Measurements from ENCODE around the gene C1GALT1.

GRCh38 chr7:7134046-7134445, 48.3 kb upstream of the C1GALT1 start:
- TF ChIP-seq EZH2 (IDR thresholded peaks at IDR 0.05; ENCODE audit: borderline replicate concordance, low read depth, low read length, poor library complexity, severe bottlenecking), result no peak
- TF ChIP-seq CTCF (conservative IDR thresholded peaks at IDR 0.05; ENCODE audit: low read depth, low read length), result no peak
